ENCODE measurements around the gene MDFIC2. TPM values are rescaled to one million over a fixed set of nuclear protein-coding genes. Genes with fewer than 3 reads are reported as not detected.

Gene MDFIC2
- not detected in 2 replicates for total RNA-seq

DNA sequence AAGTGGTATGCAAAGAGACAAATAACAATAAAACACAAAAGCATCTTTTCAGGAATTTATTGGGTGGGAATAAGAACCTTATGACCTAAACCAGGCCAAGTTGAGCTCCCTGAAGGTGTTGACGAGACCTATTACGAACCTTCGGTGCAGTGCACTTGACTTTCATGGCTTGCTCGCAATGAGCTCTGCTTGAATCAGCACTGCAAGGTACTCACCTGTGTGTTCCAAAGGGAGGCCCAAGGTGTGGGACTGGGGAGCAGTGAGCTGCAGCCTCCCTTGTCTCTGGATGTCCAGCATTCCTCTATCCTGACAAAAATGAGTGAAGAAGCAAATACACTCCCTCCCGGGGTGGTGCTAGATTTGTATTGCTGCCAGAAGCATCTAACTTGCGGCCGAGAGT, at the start of gene MDFIC2:
Gene MDFIC2, minus strand, starts transcription at position 303 of the 400 bp plus-strand sequence. CDS start 665 bp downstream, outside the sequence.

All from epithelial cell of umbilical artery (primary cell).